Measurements from ENCODE around the gene AKAP11.

- TF ChIP-seq, protein P1, sequence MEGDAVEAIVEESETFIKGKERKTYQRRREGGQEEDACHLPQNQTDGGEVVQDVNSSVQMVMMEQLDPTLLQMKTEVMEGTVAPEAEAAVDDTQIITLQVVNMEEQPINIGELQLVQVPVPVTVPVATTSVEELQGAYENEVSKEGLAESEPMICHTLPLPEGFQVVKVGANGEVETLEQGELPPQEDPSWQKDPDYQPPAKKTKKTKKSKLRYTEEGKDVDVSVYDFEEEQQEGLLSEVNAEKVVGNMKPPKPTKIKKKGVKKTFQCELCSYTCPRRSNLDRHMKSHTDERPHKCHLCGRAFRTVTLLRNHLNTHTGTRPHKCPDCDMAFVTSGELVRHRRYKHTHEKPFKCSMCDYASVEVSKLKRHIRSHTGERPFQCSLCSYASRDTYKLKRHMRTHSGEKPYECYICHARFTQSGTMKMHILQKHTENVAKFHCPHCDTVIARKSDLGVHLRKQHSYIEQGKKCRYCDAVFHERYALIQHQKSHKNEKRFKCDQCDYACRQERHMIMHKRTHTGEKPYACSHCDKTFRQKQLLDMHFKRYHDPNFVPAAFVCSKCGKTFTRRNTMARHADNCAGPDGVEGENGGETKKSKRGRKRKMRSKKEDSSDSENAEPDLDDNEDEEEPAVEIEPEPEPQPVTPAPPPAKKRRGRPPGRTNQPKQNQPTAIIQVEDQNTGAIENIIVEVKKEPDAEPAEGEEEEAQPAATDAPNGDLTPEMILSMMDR (IDR thresholded peaks at IDR 0.05; ENCODE audit: poor library complexity): no peak
- TF ChIP-seq EZH2phosphoT487 (IDR thresholded peaks at IDR 0.05; ENCODE audit: low read depth, severe bottlenecking, unreplicated experiment): no peak
- TF ChIP-seq EZH2 (IDR thresholded peaks at IDR 0.05; ENCODE audit: borderline replicate concordance): no peak
Measured at GRCh38 chr13:42279080-42279479, 7.1 kb downstream of the AKAP11 start.
